Endothelial cell of umbilical vein (primary cell): Measurements from ENCODE around the gene BBS10.

Experiments used
- EZH2 ChIP-seq: IDR thresholded peaks from 2 replicates; pipeline ENCODE4 v1.6.1; 2012; ENCODE audit warnings: borderline replicate concordance, low read depth, mild to moderate bottlenecking, moderate library complexity, low read length, inconsistent platforms; ENCODE audit not compliant: severe bottlenecking
- GATA2 ChIP-seq: IDR thresholded peaks from 2 replicates; pipeline ENCODE4 v1.7.0; 2011; ENCODE audit warnings: low read depth, mild to moderate bottlenecking, moderate library complexity, mixed read lengths, low read length; ENCODE audit not compliant: insufficient read length, insufficient read depth
- TF ChIP-seq, protein P1 (sequence below), 2 donors: IDR thresholded peaks; 1 replicate in 1 of 2; 2 replicates in 1 of 2; pipeline ENCODE4 v1.5.1; 2011; ENCODE audit warnings: low read length in 2 of 2, mild to moderate bottlenecking in 2 of 2, moderate library complexity in 2 of 2, control low read depth in 1 of 2, inconsistent platforms in 1 of 2, low read depth in 1 of 2; ENCODE audit not compliant: insufficient read depth in 1 of 2; ENCODE audit errors: extremely low read depth in 1 of 2

GRCh38 chr12:76346798-76347420, 1.3 kb downstream of the BBS10 start:
- TF ChIP-seq, protein P1, sequence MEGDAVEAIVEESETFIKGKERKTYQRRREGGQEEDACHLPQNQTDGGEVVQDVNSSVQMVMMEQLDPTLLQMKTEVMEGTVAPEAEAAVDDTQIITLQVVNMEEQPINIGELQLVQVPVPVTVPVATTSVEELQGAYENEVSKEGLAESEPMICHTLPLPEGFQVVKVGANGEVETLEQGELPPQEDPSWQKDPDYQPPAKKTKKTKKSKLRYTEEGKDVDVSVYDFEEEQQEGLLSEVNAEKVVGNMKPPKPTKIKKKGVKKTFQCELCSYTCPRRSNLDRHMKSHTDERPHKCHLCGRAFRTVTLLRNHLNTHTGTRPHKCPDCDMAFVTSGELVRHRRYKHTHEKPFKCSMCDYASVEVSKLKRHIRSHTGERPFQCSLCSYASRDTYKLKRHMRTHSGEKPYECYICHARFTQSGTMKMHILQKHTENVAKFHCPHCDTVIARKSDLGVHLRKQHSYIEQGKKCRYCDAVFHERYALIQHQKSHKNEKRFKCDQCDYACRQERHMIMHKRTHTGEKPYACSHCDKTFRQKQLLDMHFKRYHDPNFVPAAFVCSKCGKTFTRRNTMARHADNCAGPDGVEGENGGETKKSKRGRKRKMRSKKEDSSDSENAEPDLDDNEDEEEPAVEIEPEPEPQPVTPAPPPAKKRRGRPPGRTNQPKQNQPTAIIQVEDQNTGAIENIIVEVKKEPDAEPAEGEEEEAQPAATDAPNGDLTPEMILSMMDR (IDR thresholded peaks at IDR 0.05; ENCODE audit: extremely low read depth in 1 of 2, insufficient read depth in 1 of 2, low read depth in 1 of 2, low read length in 2 of 2) = peak; percentile 26 to 42
- TF ChIP-seq GATA2 = no peak
- TF ChIP-seq EZH2 = no peak
